ENCODE data around the gene CTSZ.

The CTSZ gene

GRCh38 chr20:58994390-58995159 lies 12.5 kb downstream of the CTSZ start (continued):
- TF ChIP-seq, protein P1, sequence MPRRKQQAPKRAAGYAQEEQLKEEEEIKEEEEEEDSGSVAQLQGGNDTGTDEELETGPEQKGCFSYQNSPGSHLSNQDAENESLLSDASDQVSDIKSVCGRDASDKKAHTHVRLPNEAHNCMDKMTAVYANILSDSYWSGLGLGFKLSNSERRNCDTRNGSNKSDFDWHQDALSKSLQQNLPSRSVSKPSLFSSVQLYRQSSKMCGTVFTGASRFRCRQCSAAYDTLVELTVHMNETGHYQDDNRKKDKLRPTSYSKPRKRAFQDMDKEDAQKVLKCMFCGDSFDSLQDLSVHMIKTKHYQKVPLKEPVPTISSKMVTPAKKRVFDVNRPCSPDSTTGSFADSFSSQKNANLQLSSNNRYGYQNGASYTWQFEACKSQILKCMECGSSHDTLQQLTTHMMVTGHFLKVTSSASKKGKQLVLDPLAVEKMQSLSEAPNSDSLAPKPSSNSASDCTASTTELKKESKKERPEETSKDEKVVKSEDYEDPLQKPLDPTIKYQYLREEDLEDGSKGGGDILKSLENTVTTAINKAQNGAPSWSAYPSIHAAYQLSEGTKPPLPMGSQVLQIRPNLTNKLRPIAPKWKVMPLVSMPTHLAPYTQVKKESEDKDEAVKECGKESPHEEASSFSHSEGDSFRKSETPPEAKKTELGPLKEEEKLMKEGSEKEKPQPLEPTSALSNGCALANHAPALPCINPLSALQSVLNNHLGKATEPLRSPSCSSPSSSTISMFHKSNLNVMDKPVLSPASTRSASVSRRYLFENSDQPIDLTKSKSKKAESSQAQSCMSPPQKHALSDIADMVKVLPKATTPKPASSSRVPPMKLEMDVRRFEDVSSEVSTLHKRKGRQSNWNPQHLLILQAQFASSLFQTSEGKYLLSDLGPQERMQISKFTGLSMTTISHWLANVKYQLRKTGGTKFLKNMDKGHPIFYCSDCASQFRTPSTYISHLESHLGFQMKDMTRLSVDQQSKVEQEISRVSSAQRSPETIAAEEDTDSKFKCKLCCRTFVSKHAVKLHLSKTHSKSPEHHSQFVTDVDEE (CRISPR knock-in tag; IDR thresholded peaks at IDR 0.05) = no peak
- TF ChIP-seq OSR1 (CRISPR knock-in tag; IDR thresholded peaks at IDR 0.05) (no peak), ISL1 (CRISPR knock-in tag; IDR thresholded peaks at IDR 0.05) (no peak), ZFP3 (CRISPR knock-in tag; IDR thresholded peaks at IDR 0.05) (no peak)

DNA sequence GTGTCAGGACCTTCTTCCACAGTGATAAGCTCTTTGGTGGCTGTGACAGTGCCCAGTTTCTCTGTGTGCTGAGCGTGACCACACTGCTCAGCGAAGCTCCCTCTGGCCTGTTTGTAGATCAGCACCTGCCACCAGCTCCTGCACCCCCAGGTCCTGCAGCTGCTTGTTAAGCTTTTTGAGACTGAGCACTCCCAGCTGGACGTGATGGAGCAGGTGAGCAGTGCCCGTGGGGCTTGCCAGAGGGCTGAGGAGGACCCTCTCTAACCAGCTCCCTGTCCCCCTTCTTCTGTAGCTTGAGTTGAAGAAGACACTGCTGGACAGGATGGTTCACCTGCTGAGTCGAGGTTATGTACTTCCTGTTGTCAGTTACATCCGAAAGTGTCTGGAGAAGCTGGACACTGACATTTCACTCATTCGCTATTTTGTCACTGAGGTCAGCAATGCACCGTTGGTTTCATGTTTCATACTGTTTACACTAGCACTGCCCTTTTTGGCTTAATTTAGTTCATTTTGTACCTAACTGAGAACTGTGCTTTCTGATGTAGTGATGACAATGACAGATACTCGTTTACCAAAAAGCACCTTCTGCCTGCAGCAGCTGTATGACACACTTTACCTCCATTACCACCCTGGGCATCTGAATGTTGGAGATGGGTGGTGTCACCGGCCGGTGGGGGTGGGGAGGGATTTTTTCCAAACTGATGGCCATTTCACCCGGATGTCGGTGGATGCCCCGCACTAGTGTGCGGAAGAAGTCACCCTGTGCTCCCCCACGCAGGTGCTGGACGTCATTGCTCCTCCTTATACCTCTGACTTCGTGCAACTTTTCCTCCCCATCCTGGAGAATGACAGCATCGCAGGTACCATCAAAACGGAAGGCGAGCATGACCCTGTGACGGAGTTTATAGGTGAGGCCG lies 13.5 kb downstream of the CTSZ start:
- no peak for ATAC-seq
- TF ChIP-seq BACH2 (CRISPR knock-in tag; IDR thresholded peaks at IDR 0.05; ENCODE audit: borderline replicate concordance) = no peak
- TF ChIP-seq PPARA (CRISPR knock-in tag; IDR thresholded peaks at IDR 0.05; ENCODE audit: borderline replicate concordance) = no peak
- TF ChIP-seq, protein P2, sequence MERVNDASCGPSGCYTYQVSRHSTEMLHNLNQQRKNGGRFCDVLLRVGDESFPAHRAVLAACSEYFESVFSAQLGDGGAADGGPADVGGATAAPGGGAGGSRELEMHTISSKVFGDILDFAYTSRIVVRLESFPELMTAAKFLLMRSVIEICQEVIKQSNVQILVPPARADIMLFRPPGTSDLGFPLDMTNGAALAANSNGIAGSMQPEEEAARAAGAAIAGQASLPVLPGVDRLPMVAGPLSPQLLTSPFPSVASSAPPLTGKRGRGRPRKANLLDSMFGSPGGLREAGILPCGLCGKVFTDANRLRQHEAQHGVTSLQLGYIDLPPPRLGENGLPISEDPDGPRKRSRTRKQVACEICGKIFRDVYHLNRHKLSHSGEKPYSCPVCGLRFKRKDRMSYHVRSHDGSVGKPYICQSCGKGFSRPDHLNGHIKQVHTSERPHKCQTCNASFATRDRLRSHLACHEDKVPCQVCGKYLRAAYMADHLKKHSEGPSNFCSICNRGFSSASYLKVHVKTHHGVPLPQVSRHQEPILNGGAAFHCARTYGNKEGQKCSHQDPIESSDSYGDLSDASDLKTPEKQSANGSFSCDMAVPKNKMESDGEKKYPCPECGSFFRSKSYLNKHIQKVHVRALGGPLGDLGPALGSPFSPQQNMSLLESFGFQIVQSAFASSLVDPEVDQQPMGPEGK (CRISPR knock-in tag; IDR thresholded peaks at IDR 0.05; ENCODE audit: borderline replicate concordance) = no peak
- no peak for TF ChIP-seq TCF4 (CRISPR knock-in tag; IDR thresholded peaks at IDR 0.05; ENCODE audit: borderline replicate concordance)
- no peak for TF ChIP-seq ESRRG (CRISPR knock-in tag; IDR thresholded peaks at IDR 0.05)
- TF ChIP-seq, protein P3, sequence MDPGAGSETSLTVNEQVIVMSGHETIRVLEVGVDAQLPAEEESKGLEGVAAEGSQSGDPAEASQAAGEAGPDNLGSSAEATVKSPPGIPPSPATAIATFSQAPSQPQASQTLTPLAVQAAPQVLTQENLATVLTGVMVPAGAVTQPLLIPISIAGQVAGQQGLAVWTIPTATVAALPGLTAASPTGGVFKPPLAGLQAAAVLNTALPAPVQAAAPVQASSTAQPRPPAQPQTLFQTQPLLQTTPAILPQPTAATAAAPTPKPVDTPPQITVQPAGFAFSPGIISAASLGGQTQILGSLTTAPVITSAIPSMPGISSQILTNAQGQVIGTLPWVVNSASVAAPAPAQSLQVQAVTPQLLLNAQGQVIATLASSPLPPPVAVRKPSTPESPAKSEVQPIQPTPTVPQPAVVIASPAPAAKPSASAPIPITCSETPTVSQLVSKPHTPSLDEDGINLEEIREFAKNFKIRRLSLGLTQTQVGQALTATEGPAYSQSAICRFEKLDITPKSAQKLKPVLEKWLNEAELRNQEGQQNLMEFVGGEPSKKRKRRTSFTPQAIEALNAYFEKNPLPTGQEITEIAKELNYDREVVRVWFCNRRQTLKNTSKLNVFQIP (CRISPR knock-in tag; IDR thresholded peaks at IDR 0.05; ENCODE audit: borderline replicate concordance, low read depth) = no peak
- TF ChIP-seq ZFP3 (CRISPR knock-in tag; IDR thresholded peaks at IDR 0.05) = no peak
- no peak for TF ChIP-seq CSDC2 (CRISPR knock-in tag; IDR thresholded peaks at IDR 0.05)
- TF ChIP-seq ZC3H10 (CRISPR knock-in tag; IDR thresholded peaks at IDR 0.05) = no peak
- TF ChIP-seq ARNTL (CRISPR knock-in tag; IDR thresholded peaks at IDR 0.05; ENCODE audit: borderline replicate concordance, low read depth) = no peak
- TF ChIP-seq TOX (CRISPR knock-in tag; IDR thresholded peaks at IDR 0.05; ENCODE audit: borderline replicate concordance) = no peak
- no peak for TF ChIP-seq ZNF70 (CRISPR knock-in tag; IDR thresholded peaks at IDR 0.05)
- no peak for TF ChIP-seq ZNF8 (CRISPR knock-in tag; IDR thresholded peaks at IDR 0.05)
- TF ChIP-seq ISL1 (CRISPR knock-in tag; IDR thresholded peaks at IDR 0.05) = no peak
- TF ChIP-seq GLIS3 (CRISPR knock-in tag; IDR thresholded peaks at IDR 0.05) = no peak
- TF ChIP-seq, protein P4, sequence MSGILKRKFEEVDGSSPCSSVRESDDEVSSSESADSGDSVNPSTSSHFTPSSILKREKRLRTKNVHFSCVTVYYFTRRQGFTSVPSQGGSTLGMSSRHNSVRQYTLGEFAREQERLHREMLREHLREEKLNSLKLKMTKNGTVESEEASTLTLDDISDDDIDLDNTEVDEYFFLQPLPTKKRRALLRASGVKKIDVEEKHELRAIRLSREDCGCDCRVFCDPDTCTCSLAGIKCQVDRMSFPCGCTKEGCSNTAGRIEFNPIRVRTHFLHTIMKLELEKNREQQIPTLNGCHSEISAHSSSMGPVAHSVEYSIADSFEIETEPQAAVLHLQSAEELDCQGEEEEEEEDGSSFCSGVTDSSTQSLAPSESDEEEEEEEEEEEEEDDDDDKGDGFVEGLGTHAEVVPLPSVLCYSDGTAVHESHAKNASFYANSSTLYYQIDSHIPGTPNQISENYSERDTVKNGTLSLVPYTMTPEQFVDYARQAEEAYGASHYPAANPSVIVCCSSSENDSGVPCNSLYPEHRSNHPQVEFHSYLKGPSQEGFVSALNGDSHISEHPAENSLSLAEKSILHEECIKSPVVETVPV (CRISPR knock-in tag; IDR thresholded peaks at IDR 0.05) = no peak
- TF ChIP-seq OSR1 (CRISPR knock-in tag; IDR thresholded peaks at IDR 0.05) = no peak

DNA sequence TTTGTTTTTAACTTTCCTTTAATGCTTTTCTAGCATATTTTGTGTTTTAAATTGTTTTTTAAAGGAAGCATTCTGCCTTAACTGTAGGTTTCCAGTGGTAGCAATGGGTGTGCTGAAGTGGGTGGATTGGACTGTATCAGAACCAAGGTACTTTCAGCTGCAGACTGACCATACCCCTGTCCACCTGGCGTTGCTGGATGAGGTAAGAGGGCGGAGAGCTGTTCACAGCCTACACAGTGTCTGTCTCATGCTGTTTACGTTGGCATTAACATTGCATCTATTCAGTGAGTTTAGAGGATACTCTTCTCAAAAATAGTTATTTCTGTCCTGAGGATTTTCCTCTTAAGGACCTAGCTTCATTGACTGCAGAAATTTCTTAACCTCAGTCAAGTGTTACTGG lies 14.1 kb downstream of the CTSZ start:
- no peak for TF ChIP-seq SNAI2 (CRISPR knock-in tag; IDR thresholded peaks at IDR 0.05)
- TF ChIP-seq ZNF8 (CRISPR knock-in tag; IDR thresholded peaks at IDR 0.05) = no peak
- no peak for TF ChIP-seq CSDC2 (CRISPR knock-in tag; IDR thresholded peaks at IDR 0.05)
- ATAC-seq = no peak

All from SK-N-SH treated with all-trans-retinoic acid at 6 μM for 48 hours (cell line).